Keratinocyte (primary cell): ENCODE results near the gene EFTUD2.

Experiments used
- EZH2 ChIP-seq: IDR thresholded peaks from one replicate; pipeline ENCODE4 v1.6.1; 2012; ENCODE audit warnings: inconsistent platforms, mild to moderate bottlenecking, low read length, moderate library complexity
- TF ChIP-seq, protein P1 (sequence below), 3 experiments: IDR thresholded peaks in 1 of 3; conservative IDR thresholded peaks in 1 of 3; optimal IDR thresholded peaks in 1 of 3; 2 replicates in 2 of 3; 3 replicates in 1 of 3; pipeline versions ENCODE3 to v1.5.1; 2011; ENCODE audit warnings: low read length in 3 of 3, mild to moderate bottlenecking in 3 of 3, moderate library complexity in 2 of 3, control low read depth in 1 of 3, inconsistent platforms in 1 of 3; ENCODE audit not compliant: insufficient read depth in 2 of 3; ENCODE audit errors: extremely low read depth in 1 of 3

DNA sequence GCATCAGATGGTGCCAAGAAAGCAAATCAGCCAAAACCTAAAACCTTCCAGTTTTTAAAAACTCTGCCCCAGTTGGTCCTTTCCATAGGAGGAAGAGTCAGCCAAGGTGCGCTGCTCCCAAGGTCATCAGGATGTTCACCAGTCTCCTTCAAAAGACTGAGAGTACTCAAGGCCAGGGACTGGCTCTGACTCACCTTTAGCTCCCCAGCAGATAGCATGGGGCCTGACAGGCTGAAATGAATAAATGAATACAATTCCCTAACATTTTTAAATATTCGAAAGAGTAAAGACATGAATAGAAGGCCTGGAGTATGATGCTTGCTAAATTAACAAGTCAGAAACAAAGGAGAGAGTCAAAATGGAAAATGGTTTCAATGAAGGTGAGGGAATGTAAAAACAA is 19.2 kb downstream of the EFTUD2 start:
- TF ChIP-seq, protein P1, sequence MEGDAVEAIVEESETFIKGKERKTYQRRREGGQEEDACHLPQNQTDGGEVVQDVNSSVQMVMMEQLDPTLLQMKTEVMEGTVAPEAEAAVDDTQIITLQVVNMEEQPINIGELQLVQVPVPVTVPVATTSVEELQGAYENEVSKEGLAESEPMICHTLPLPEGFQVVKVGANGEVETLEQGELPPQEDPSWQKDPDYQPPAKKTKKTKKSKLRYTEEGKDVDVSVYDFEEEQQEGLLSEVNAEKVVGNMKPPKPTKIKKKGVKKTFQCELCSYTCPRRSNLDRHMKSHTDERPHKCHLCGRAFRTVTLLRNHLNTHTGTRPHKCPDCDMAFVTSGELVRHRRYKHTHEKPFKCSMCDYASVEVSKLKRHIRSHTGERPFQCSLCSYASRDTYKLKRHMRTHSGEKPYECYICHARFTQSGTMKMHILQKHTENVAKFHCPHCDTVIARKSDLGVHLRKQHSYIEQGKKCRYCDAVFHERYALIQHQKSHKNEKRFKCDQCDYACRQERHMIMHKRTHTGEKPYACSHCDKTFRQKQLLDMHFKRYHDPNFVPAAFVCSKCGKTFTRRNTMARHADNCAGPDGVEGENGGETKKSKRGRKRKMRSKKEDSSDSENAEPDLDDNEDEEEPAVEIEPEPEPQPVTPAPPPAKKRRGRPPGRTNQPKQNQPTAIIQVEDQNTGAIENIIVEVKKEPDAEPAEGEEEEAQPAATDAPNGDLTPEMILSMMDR (optimal IDR thresholded peaks at IDR 0.05 in 1 of 3, IDR thresholded peaks at IDR 0.05 in 1 of 3, conservative IDR thresholded peaks at IDR 0.05 in 1 of 3; ENCODE audit: extremely low read depth in 1 of 3, insufficient read depth in 2 of 3, low read length in 3 of 3): no peak
- no peak for TF ChIP-seq EZH2
